Peyer's patch (tissue), 4 donors: ENCODE measurements around the gene SDHA.

Experiments used
- CTCF ChIP-seq, 6 experiments: fragments of 450-650 bp in 4 of 6; fragments of 200-600 bp in 2 of 6; sonication (generic) in 1 of 6; IDR thresholded peaks; one replicate each; pipeline ENCODE4 v1.5.1; 2017 to 2019; ENCODE audit warnings: antibody characterized with exemption in 6 of 6, mild to moderate bottlenecking in 3 of 6, moderate library complexity in 1 of 6
- POLR2A ChIP-seq, 2 donors: fragments of 450-650 bp; IDR thresholded peaks; one replicate each; pipeline ENCODE4 v1.5.1; 2017; ENCODE audit warnings: antibody characterized with exemption in 2 of 2, mild to moderate bottlenecking in 2 of 2, moderate library complexity in 2 of 2

- TF ChIP-seq CTCF (IDR thresholded peaks at IDR 0.05) (no peak), POLR2A (IDR thresholded peaks at IDR 0.05) (no peak)
These were observed 36.0 kb upstream of the SDHA start for GRCh38 chr5:182126-182525.
